HG03565 (cell line): ENCODE results near the gene TTLL6.
A peak's percentile ranks its signal among the peaks of the same experiment; 100 is the strongest.
"Not testable (repeated sequence)": the region's sequence is repeated elsewhere in the genome, so short reads cannot be mapped to it uniquely, and the experiment has no call there.

ENCODE experiments used
- ATAC-seq: cut with Tn5 transposase; IDR thresholded peaks from one replicate; pipeline ENCODE4 v1.9.1; 2021; ENCODE audit warnings: mild to moderate bottlenecking, moderate library complexity; ENCODE audit not compliant: unreplicated experiment

TTLL6 gene

GRCh38 chr17:48816774-48817590 is at the start of gene TTLL6:
TSS of gene TTLL6 (minus strand) at chr17:48817229. CDS start at chr17:48817072, 157 bp downstream.
- no peak for ATAC-seq

- no peak for ATAC-seq
These were observed 43.4 kb upstream of the TTLL6 start for GRCh38 chr17:48860456-48860855.

GRCh38 chr17:48860034-48860433 is 43.0 kb upstream of the TTLL6 start:
- no peak for ATAC-seq

GRCh38 chr17:48856122-48856821 is 39.2 kb upstream of the TTLL6 start:
- no peak for ATAC-seq

- no peak for ATAC-seq
These were observed 37.9 kb upstream of the TTLL6 start for GRCh38 chr17:48854774-48855476.

- ATAC-seq: no peak
These were observed 33.8 kb upstream of the TTLL6 start for GRCh38 chr17:48850792-48851323.

GRCh38 chr17:48843187-48843900 is 26.3 kb upstream of the TTLL6 start:
- no peak for ATAC-seq

- ATAC-seq: no peak
These were observed 25.7 kb upstream of the TTLL6 start for GRCh38 chr17:48842746-48843145.

GRCh38 chr17:48841395-48841831 is 24.4 kb upstream of the TTLL6 start:
- peak; percentile 67 for ATAC-seq

GRCh38 chr17:48840441-48840840 is 23.4 kb upstream of the TTLL6 start:
- no peak for ATAC-seq

- not testable (repeated sequence) for ATAC-seq
These were observed 20.4 kb upstream of the TTLL6 start for GRCh38 chr17:48837458-48837857.

- no peak for ATAC-seq
These were observed 18.9 kb upstream of the TTLL6 start for GRCh38 chr17:48835971-48836370.

GRCh38 chr17:48834973-48835372 is 17.9 kb upstream of the TTLL6 start:
- ATAC-seq: no peak

GRCh38 chr17:48831549-48831883 is 14.5 kb upstream of the TTLL6 start:
- ATAC-seq: no peak

GRCh38 chr17:48830840-48831548 is 14.0 kb upstream of the TTLL6 start, which contains the start of gene CALCOCO2:
TSS of gene CALCOCO2 (plus strand) at chr17:48831035. CDS start at chr17:48841708, 10,673 bp downstream.
- ATAC-seq: peak; percentile 68

- ATAC-seq: no peak
These were observed 8.7 kb upstream of the TTLL6 start for GRCh38 chr17:48825446-48826381.

GRCh38 chr17:48820936-48821335 is 3.9 kb upstream of the TTLL6 start:
- not testable (repeated sequence) for ATAC-seq

GRCh38 chr17:48819466-48819865 is 2.4 kb upstream of the TTLL6 start:
- no peak for ATAC-seq

GRCh38 chr17:48818361-48818841 is 1.4 kb upstream of the TTLL6 start:
- ATAC-seq: no peak
